Natural killer cell (primary cell): ENCODE measurements around the gene CAMTA1. TPM values are rescaled to one million over a fixed set of nuclear protein-coding genes. Genes with fewer than 3 reads are reported as not detected.

Source experiments
- ATAC-seq, 3 donors: fragments of 150-1000 bp in 2 of 3; fragments of 200-7000 bp in 1 of 3; cut with Tn5 transposase; 1 replicate in 1 of 3; 2 replicates in 2 of 3; pipeline ENCODE4 v1.10.0; 2021; ENCODE audit warnings: mild to moderate bottlenecking in 2 of 3, moderate library complexity in 2 of 3
- DNase-seq, 2 donors: peaks; one replicate each; pipeline versions ENCODE4 v3.0.0 to v3.0.0-alpha.2; 2013 to 2021; ENCODE audit warnings: mixed read lengths in 1 of 2
- H3K27ac ChIP-seq: one replicate; pipeline ENCODE4 v1.5.1; 2013; ENCODE audit warnings: mild to moderate bottlenecking, low read length
- H3K27me3 ChIP-seq: one replicate; pipeline ENCODE4 v1.6.1; 2013; ENCODE audit warnings: low read length; ENCODE audit not compliant: control insufficient read depth, insufficient read depth
- H3K36me3 ChIP-seq: one replicate; pipeline ENCODE4 v1.6.1; 2013; ENCODE audit warnings: low read length; ENCODE audit not compliant: control insufficient read depth, insufficient read depth
- H3K4me1 ChIP-seq: one replicate; pipeline ENCODE4 v1.6.1; 2013; ENCODE audit warnings: low read length; ENCODE audit not compliant: control insufficient read depth, insufficient read depth
- H3K4me3 ChIP-seq: one replicate; pipeline ENCODE4 v1.5.1; 2013; ENCODE audit warnings: low read length
- H3K9me3 ChIP-seq: one replicate; pipeline ENCODE4 v1.6.1; 2013; ENCODE audit warnings: low read length; ENCODE audit not compliant: control insufficient read depth, insufficient read depth
- H3K27ac Mint-ChIP-seq, 2 donors: one replicate each; pipeline ENCODE4 v1.8.0; 2022; ENCODE audit warnings: mild to moderate bottlenecking in 2 of 2, mixed read lengths in 2 of 2, moderate library complexity in 1 of 2
- H3K27me3 Mint-ChIP-seq, 2 donors: one replicate each; pipeline ENCODE4 v1.8.0; 2022; ENCODE audit warnings: low read depth in 2 of 2, mixed read lengths in 2 of 2
- H3K36me3 Mint-ChIP-seq: one replicate; pipeline ENCODE4 v1.8.0; 2022; ENCODE audit warnings: mixed read lengths
- H3K4me1 Mint-ChIP-seq, 2 donors: one replicate each; pipeline ENCODE4 v1.8.0; 2022; ENCODE audit warnings: mixed read lengths in 2 of 2
- H3K4me3 Mint-ChIP-seq: one replicate; pipeline ENCODE4 v1.8.0; 2022; ENCODE audit warnings: mild to moderate bottlenecking, moderate library complexity, mixed read lengths
- H3K9me3 Mint-ChIP-seq, 2 donors: one replicate each; pipeline ENCODE4 v1.8.0; 2022; ENCODE audit warnings: mixed read lengths in 2 of 2
- CTCF ChIP-seq: fragments of 200-600 bp; IDR thresholded peaks from one replicate; pipeline ENCODE4 v1.8.0; 2022; ENCODE audit warnings: antibody characterized with exemption
- WGBS: methylation state at CpG from one replicate; pipeline ENCODE4 v1.1.7; 2013; ENCODE audit warnings: missing lambda C conversion rate; ENCODE audit not compliant: insufficient coverage; 5-methylcytosine and 5-hydroxymethylcytosine counted together
- intact Hi-C: fragments of 100-400 bp; cut with micrococcal nuclease; formaldehyde crosslinking; loops from one replicate; pipeline ENCODE4 v1.14.2; 2022
- total RNA-seq, 4 donors: library from RNA; stranded (reverse); fragments of 120-200 nt in 1 of 4; gene quantifications; one replicate each; pipeline versions ENCODE4 v1.2.3 to v1.2.4, GENCODE V29; 2013 to 2022

CAMTA1 gene
- total RNA-seq, 3 donors from 2014 or later (not counting 1 experiment from before 2014, with no cell fraction given): 40.6 to 53.3 (median 44.9) TPM

DNA sequence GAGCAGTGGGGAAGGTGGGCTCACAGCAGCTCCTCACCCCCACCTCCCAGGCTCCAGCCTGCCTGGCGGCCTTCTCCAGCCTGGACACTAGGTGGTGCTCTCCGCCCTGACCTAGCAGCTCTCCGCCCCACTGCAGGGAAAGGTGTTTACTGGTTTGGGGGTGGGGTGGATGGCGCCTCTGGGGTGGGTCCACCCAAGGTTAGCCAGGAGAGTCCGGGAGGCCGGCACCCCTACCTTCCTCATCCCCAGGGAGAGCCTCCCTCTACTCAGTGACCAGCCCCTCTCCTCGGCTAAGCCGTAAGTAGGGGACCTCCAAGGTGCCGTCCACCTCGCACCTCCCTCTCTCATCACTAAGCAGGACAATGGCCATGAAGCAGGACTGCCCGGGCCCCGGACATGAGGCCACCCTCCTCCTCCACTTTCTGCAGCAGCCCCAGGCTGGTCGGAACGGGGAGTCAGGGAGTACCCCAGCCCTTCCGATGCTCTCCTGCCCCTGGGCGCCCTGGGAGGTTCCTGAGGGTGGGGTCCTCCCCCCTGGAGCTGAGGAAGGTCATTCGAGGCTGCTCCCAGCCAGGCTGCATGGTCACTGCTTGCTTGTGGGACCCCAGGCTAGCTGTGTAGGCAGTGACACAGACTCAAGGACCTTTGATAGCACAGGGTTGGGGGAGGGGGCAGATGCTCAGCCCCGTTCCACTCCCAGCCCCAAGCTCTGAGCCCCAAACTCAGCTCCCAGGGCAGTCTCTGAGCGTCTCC, 884.5 kb downstream of the CAMTA1 start:
- peak; percentile 81 for TF ChIP-seq CTCF
- DNase-seq (peak; percentile 44 to 76), ATAC-seq (peak; percentile 48 to 77 (median 75))
- intact Hi-C loops: no loop called here
- Histone ChIP-seq H3K27ac (no peak overlapping the region), H3K9me3 (no peaks in the 10 kb centered on the region), H3K36me3 (no peaks in the 10 kb centered on the region), H3K4me1 (peaks cover 20% of the 10 kb centered on the region), H3K27me3 (no peaks in the 10 kb centered on the region), H3K4me3 (no peak overlapping the region)
- Mint-ChIP-seq H3K4me3 (no peak overlapping the region), H3K36me3 (no peaks in the 10 kb centered on the region), H3K9me3 (no peaks in the 10 kb centered on the region), H3K27ac (no peak overlapping the region), H3K4me1 (peaks cover 0 to 11% of the 10 kb centered on the region in 2 donors), H3K27me3 (peaks cover 0 to 5% of the 10 kb centered on the region in 2 donors)
- 18% methylated on average over 16 of the region's 19 CpGs for WGBS

GRCh38 chr1:7670334-7671145, 885.3 kb downstream of the CAMTA1 start:
- 79% methylated on average over 15 of the region's 15 CpGs for WGBS
- TF ChIP-seq CTCF: no peak
- DNase-seq (no peak), ATAC-seq (no peak)
- Mint-ChIP-seq H3K9me3 (no peaks in the 10 kb centered on the region), H3K27me3 (peaks cover 0 to 5% of the 10 kb centered on the region in 2 donors), H3K27ac (no peak overlapping the region), H3K4me1 (peaks cover 0 to 11% of the 10 kb centered on the region in 2 donors), H3K36me3 (no peaks in the 10 kb centered on the region), H3K4me3 (no peak overlapping the region)
- peaks cover 20% of the 10 kb centered on the region for H3K4me1 ChIP-seq
- intact Hi-C loops: no loop called here
- no peaks in the 10 kb centered on the region for H3K27me3 ChIP-seq
- H3K4me3 ChIP-seq: no peak overlapping the region
- no peaks in the 10 kb centered on the region for H3K9me3 ChIP-seq
- H3K27ac ChIP-seq: no peak overlapping the region
- H3K36me3 ChIP-seq: no peaks in the 10 kb centered on the region

- no peak overlapping the region for H3K27ac ChIP-seq
- H3K9me3 ChIP-seq: no peaks in the 10 kb centered on the region
- Mint-ChIP-seq H3K36me3 (no peaks in the 10 kb centered on the region), H3K9me3 (no peaks in the 10 kb centered on the region), H3K27me3 (peaks cover 0 to 5% of the 10 kb centered on the region in 2 donors), H3K4me3 (no peak overlapping the region), H3K27ac (no peak overlapping the region), H3K4me1 (peaks cover 0 to 11% of the 10 kb centered on the region in 2 donors)
- H3K36me3 ChIP-seq: no peaks in the 10 kb centered on the region
- intact Hi-C loops: no loop called here
- peaks cover 20% of the 10 kb centered on the region for H3K4me1 ChIP-seq
- no peak for TF ChIP-seq CTCF
- DNase-seq (no peak), ATAC-seq (no peak)
- no peaks in the 10 kb centered on the region for H3K27me3 ChIP-seq
- 95% methylated on average over 11 of the region's 11 CpGs for WGBS
- H3K4me3 ChIP-seq: no peak overlapping the region
These were observed 885.9 kb downstream of the CAMTA1 start for GRCh38 chr1:7671146-7671465.
